Measurements from ENCODE around the gene SMYD3.

GRCh38 chr1:246208105-246208504 is 299.0 kb downstream of the SMYD3 start:
- TF ChIP-seq CTCF (IDR thresholded peaks at IDR 0.05) (no peak), EP300 (IDR thresholded peaks at IDR 0.05) (no peak), POLR2A (IDR thresholded peaks at IDR 0.05) (no peak)
